ENCODE results near the gene MTUS2.

GRCh38 chr13:29484796-29485195 lies 664.7 kb downstream of the MTUS2 start:
- TF ChIP-seq, protein P1, sequence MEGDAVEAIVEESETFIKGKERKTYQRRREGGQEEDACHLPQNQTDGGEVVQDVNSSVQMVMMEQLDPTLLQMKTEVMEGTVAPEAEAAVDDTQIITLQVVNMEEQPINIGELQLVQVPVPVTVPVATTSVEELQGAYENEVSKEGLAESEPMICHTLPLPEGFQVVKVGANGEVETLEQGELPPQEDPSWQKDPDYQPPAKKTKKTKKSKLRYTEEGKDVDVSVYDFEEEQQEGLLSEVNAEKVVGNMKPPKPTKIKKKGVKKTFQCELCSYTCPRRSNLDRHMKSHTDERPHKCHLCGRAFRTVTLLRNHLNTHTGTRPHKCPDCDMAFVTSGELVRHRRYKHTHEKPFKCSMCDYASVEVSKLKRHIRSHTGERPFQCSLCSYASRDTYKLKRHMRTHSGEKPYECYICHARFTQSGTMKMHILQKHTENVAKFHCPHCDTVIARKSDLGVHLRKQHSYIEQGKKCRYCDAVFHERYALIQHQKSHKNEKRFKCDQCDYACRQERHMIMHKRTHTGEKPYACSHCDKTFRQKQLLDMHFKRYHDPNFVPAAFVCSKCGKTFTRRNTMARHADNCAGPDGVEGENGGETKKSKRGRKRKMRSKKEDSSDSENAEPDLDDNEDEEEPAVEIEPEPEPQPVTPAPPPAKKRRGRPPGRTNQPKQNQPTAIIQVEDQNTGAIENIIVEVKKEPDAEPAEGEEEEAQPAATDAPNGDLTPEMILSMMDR (IDR thresholded peaks at IDR 0.05 in 8 of 11, conservative IDR thresholded peaks at IDR 0.05 in 3 of 11): no peak
- TF ChIP-seq POLR2A (IDR thresholded peaks at IDR 0.05) (no peak), POLR2AphosphoS5 (IDR thresholded peaks at IDR 0.05) (no peak)
